Mesenchymal stem cell (in vitro differentiated cells and primary cell): ENCODE data around the gene TDRD7.

Experiments
- DNase-seq: peaks from one replicate; pipeline ENCODE4 v3.0.0-alpha.2; 2013
- H2AFZ ChIP-seq: one replicate; pipeline ENCODE4 v1.6.1; 2013; ENCODE audit warnings: low read depth, mild to moderate bottlenecking, control low read depth, inconsistent platforms, low read length, moderate library complexity
- H2AK5ac ChIP-seq: 2 replicates; pipeline ENCODE4 v1.6.1; 2013; ENCODE audit warnings: low read length, moderate library complexity, mild to moderate bottlenecking, inconsistent platforms; ENCODE audit not compliant: severe bottlenecking
- H2BK120ac ChIP-seq: one replicate; pipeline ENCODE4 v1.6.1; 2013; ENCODE audit warnings: low read depth, mild to moderate bottlenecking, inconsistent platforms, low read length, moderate library complexity
- H2BK12ac ChIP-seq, 2 experiments: one replicate each; pipeline ENCODE4 v1.6.1; 2013; ENCODE audit warnings: inconsistent platforms in 2 of 2, low read length in 2 of 2, mild to moderate bottlenecking in 2 of 2, moderate library complexity in 2 of 2, control low read depth in 1 of 2
- H2BK15ac ChIP-seq: one replicate; pipeline ENCODE4 v1.6.1; 2013; ENCODE audit warnings: mild to moderate bottlenecking, low read depth, inconsistent platforms; ENCODE audit not compliant: poor library complexity, severe bottlenecking
- H2BK5ac ChIP-seq: 2 replicates; pipeline ENCODE4 v1.6.1; 2013; ENCODE audit warnings: low read depth, mild to moderate bottlenecking, low read length, control low read depth, inconsistent platforms; ENCODE audit not compliant: poor library complexity, severe bottlenecking
- H3K14ac ChIP-seq, 2 experiments: one replicate each; pipeline ENCODE4 v1.6.1; 2013; ENCODE audit warnings: inconsistent platforms in 2 of 2, low read length in 2 of 2, control low read depth in 1 of 2, mild to moderate bottlenecking in 1 of 2, moderate library complexity in 1 of 2
- H3K18ac ChIP-seq, 2 experiments: one replicate each; pipeline ENCODE4 v1.6.1; 2013; ENCODE audit warnings: inconsistent platforms in 2 of 2, low read length in 2 of 2, control low read depth in 1 of 2, low read depth in 1 of 2, mild to moderate bottlenecking in 1 of 2
- H3K23ac ChIP-seq, 2 experiments: one replicate each; pipeline ENCODE4 v1.6.1; 2013; ENCODE audit warnings: inconsistent platforms in 2 of 2, low read length in 2 of 2, mild to moderate bottlenecking in 2 of 2, moderate library complexity in 2 of 2, control low read depth in 1 of 2
- H3K27ac ChIP-seq: 2 replicates; pipeline ENCODE4 v1.5.1; 2013; ENCODE audit warnings: mild to moderate bottlenecking, moderate library complexity, low read length, control low read depth, inconsistent platforms; ENCODE audit not compliant: poor library complexity, severe bottlenecking
- H3K27me3 ChIP-seq, 2 experiments: 2 replicates each; pipeline versions ENCODE4 v1.6.1 to v1.7.0; 2013; ENCODE audit warnings: low read length in 2 of 2, mild to moderate bottlenecking in 2 of 2, moderate library complexity in 2 of 2, control low read depth in 1 of 2, inconsistent platforms in 1 of 2; ENCODE audit not compliant: control insufficient read depth in 1 of 2, insufficient read depth in 1 of 2
- H3K36me3 ChIP-seq, 2 experiments: 2 replicates each; pipeline versions ENCODE4 v1.6.1 to v1.7.0; 2013; ENCODE audit warnings: low read length in 2 of 2, control low read depth in 1 of 2, inconsistent platforms in 1 of 2, low read depth in 1 of 2, mild to moderate bottlenecking in 1 of 2; ENCODE audit not compliant: insufficient read depth in 2 of 2, control insufficient read depth in 1 of 2
- H3K4ac ChIP-seq, 2 experiments: one replicate each; pipeline ENCODE4 v1.6.1; 2013; ENCODE audit warnings: inconsistent platforms in 2 of 2, low read length in 2 of 2, mild to moderate bottlenecking in 2 of 2, moderate library complexity in 2 of 2, control low read depth in 1 of 2, low read depth in 1 of 2
- H3K4me1 ChIP-seq: 2 replicates; pipeline ENCODE4 v1.6.1; 2013; ENCODE audit warnings: low read depth, low read length, control low read depth; ENCODE audit not compliant: control insufficient read depth, insufficient read depth
- H3K4me2 ChIP-seq: 2 replicates; pipeline ENCODE4 v1.6.1; 2013; ENCODE audit warnings: low read length, mild to moderate bottlenecking, inconsistent platforms; ENCODE audit not compliant: poor library complexity, severe bottlenecking
- H3K4me3 ChIP-seq, 2 experiments: 2 replicates each; pipeline versions ENCODE4 v1.5.1 to v1.7.0; 2013; ENCODE audit warnings: low read length in 2 of 2, mild to moderate bottlenecking in 2 of 2, control low read depth in 1 of 2, low read depth in 1 of 2; ENCODE audit not compliant: insufficient read depth in 1 of 2
- H3K79me1 ChIP-seq: replicated peaks from 2 replicates; pipeline ENCODE4 v1.6.1; 2013; ENCODE audit warnings: mild to moderate bottlenecking, control low read depth, low read length, inconsistent platforms; ENCODE audit not compliant: poor library complexity, severe bottlenecking
- H3K9ac ChIP-seq: 2 replicates; pipeline ENCODE4 v1.7.0; 2013; ENCODE audit warnings: mild to moderate bottlenecking, low read length, moderate library complexity
- H3K9me3 ChIP-seq: 2 replicates; pipeline ENCODE4 v1.7.0; 2013; ENCODE audit warnings: mild to moderate bottlenecking, low read length; ENCODE audit not compliant: control insufficient read depth
- H4K8ac ChIP-seq: one replicate; pipeline ENCODE4 v1.6.1; 2013; ENCODE audit warnings: inconsistent platforms, mild to moderate bottlenecking, low read length, moderate library complexity
- H4K91ac ChIP-seq: one replicate; pipeline ENCODE4 v1.6.1; 2013; ENCODE audit warnings: mild to moderate bottlenecking, low read length, inconsistent platforms
- WGBS: methylation state at CpG from one replicate; pipeline ENCODE4 v1.1.7; 2013; ENCODE audit warnings: mixed read lengths; 5-methylcytosine and 5-hydroxymethylcytosine counted together

Gene TDRD7

DNA sequence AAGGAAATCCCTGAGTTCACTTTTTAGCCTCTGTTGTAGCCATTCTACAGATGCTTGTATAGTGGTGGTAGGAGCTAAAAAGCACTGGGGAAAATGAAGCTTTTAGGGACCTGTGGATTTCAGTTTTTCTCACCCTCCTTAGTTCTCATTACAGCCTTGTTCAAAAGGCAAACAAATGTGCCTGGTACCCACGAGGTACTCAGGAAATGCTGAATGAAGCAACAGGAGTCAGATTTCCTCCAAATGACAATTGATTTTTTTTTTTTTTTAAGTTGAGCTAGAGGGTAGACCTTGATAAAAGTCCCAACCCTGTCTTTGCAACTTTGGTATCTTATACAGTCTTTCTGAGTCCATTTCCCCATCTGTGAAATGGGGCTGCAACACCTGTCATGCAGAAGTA, 68.3 kb downstream of the TDRD7 start:
- Histone ChIP-seq H4K8ac (no peak overlapping the region), H2BK120ac (no peak overlapping the region), H3K79me1 (no peaks in the 10 kb centered on the region), H4K91ac (no peak overlapping the region), H3K4me1 (no peaks in the 10 kb centered on the region), H2BK15ac (no peak overlapping the region), H3K4me2 (no peak overlapping the region), H3K27me3 (no peaks in the 10 kb centered on the region), H3K14ac (no peak overlapping the region), H3K9me3 (no peaks in the 10 kb centered on the region), H3K23ac (no peak overlapping the region), H2BK12ac (no peak overlapping the region), H3K4ac (no peak overlapping the region), H2AFZ (no peak overlapping the region), H2BK5ac (no peak overlapping the region), H3K18ac (no peak overlapping the region), H3K4me3 (no peak overlapping the region), H3K9ac (no peak overlapping the region), H3K36me3 (peaks cover 3 to 33% of the 10 kb centered on the region in 2 experiments), H2AK5ac (no peak overlapping the region), H3K27ac (no peak overlapping the region)
- no peak for DNase-seq
- WGBS: 14% methylated on average over 1 of the region's 1 CpG

DNA sequence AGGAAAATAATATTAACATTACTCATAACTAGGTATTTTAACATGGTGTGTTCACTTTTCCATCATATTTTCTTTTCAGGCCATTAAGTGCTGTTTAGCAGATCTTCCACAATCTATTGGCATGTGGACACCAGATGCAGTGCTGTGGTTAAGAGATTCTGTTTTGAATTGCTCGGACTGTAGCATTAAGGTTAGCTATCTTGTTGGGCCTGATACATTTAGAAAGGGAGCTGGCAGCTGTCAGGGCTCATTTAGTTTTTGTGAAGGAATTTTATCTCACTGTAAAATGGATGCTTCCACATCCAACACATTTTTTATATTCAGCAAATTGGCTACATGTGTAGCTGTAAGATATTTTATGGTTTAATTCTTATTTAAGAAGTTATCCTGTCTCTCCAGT, 68.9 kb downstream of the TDRD7 start:
- Histone ChIP-seq H2BK120ac (no peak overlapping the region), H3K18ac (no peak overlapping the region), H4K8ac (no peak overlapping the region), H2AFZ (no peak overlapping the region), H2AK5ac (no peak overlapping the region), H3K36me3 (peaks cover 3 to 37% of the 10 kb centered on the region in 2 experiments), H3K4ac (no peak overlapping the region), H3K9ac (no peak overlapping the region), H3K79me1 (no peaks in the 10 kb centered on the region), H2BK12ac (no peak overlapping the region), H2BK15ac (no peak overlapping the region), H3K14ac (no peak overlapping the region), H3K9me3 (no peaks in the 10 kb centered on the region), H4K91ac (no peak overlapping the region), H3K4me3 (no peak overlapping the region), H3K23ac (no peak overlapping the region), H3K27ac (no peak overlapping the region), H3K27me3 (no peaks in the 10 kb centered on the region), H3K4me1 (no peaks in the 10 kb centered on the region), H2BK5ac (no peak overlapping the region), H3K4me2 (no peak overlapping the region)
- no peak for DNase-seq
- 86% methylated on average over 1 of the region's 1 CpG for WGBS

DNA sequence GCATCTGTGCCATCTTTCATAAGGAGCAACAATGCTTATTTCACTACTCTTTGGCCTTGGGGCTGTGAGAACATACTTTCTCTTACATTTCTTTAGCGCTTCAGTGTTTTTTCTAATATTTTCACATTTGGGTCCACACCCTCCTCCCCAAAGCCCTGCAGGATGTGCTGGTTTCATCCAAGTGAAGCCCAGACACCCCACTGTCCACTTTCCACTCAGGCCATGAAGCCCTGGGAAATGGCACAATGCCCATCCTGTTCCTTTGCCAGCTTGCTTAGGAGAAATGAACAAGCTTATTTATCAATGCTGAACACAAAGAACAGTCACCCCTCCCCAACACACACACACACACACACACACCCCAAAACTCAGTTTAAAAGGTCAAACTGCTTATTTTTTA, 72.2 kb downstream of the TDRD7 start:
- H3K27ac ChIP-seq: no peak overlapping the region
- WGBS: 100% methylated on average over 1 of the region's 1 CpG
- H2BK15ac ChIP-seq: no peak overlapping the region
- no peak overlapping the region for H2AFZ ChIP-seq
- no peaks in the 10 kb centered on the region for H3K4me1 ChIP-seq
- no peak overlapping the region for H2AK5ac ChIP-seq
- no peak overlapping the region for H3K14ac ChIP-seq
- H4K91ac ChIP-seq: no peak overlapping the region
- H3K9ac ChIP-seq: no peak overlapping the region
- no peak overlapping the region for H4K8ac ChIP-seq
- no peak overlapping the region for H2BK120ac ChIP-seq
- no peak overlapping the region for H3K4me3 ChIP-seq
- no peak overlapping the region for H3K4me2 ChIP-seq
- peaks cover 3 to 50% of the 10 kb centered on the region in 2 experiments for H3K36me3 ChIP-seq
- no peak overlapping the region for H3K18ac ChIP-seq
- DNase-seq: no peak
- H3K79me1 ChIP-seq: no peaks in the 10 kb centered on the region
- H3K9me3 ChIP-seq: peaks cover 13% of the 10 kb centered on the region
- H2BK12ac ChIP-seq: no peak overlapping the region
- no peak overlapping the region for H2BK5ac ChIP-seq
- no peak overlapping the region for H3K4ac ChIP-seq
- no peaks in the 10 kb centered on the region for H3K27me3 ChIP-seq
- no peak overlapping the region for H3K23ac ChIP-seq

DNA sequence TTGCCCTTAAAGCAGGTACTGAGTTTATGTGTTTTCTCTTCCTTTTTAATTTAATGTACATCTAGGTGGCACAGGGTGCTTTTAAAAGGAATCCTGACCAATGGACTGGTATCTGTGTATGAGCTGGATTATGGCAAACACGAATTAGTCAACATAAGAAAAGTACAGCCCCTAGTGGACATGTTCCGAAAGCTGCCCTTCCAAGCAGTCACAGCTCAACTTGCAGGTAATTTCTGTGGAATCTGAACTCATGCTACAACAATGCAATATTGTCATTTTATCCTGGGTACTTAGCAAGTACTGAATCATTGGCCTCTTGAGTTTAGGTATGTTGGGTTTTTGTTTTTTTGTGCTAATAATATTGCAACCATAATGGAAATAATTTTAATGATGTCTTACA, 75.2 kb downstream of the TDRD7 start:
- H2AFZ ChIP-seq: no peak overlapping the region
- H3K4ac ChIP-seq: no peak overlapping the region
- no peaks in the 10 kb centered on the region for H3K4me1 ChIP-seq
- no peak overlapping the region for H3K14ac ChIP-seq
- no peak overlapping the region for H2BK15ac ChIP-seq
- peaks cover 3 to 48% of the 10 kb centered on the region in 2 experiments for H3K36me3 ChIP-seq
- H3K18ac ChIP-seq: no peak overlapping the region
- 77% methylated on average over 2 of the region's 2 CpGs for WGBS
- H2AK5ac ChIP-seq: no peak overlapping the region
- no peak overlapping the region for H3K27ac ChIP-seq
- H4K91ac ChIP-seq: no peak overlapping the region
- H4K8ac ChIP-seq: no peak overlapping the region
- no peak overlapping the region for H2BK5ac ChIP-seq
- H3K9me3 ChIP-seq: peaks cover 16% of the 10 kb centered on the region
- H3K23ac ChIP-seq: no peak overlapping the region
- H2BK120ac ChIP-seq: no peak overlapping the region
- H3K79me1 ChIP-seq: no peaks in the 10 kb centered on the region
- H3K4me3 ChIP-seq: no peak overlapping the region
- no peaks in the 10 kb centered on the region for H3K27me3 ChIP-seq
- no peak for DNase-seq
- H3K9ac ChIP-seq: no peak overlapping the region
- H2BK12ac ChIP-seq: no peak overlapping the region
- no peak overlapping the region for H3K4me2 ChIP-seq
